HCT116 (cell line): ENCODE results near the gene HSP90AB1.

Experiments
- EGR1 ChIP-seq: IDR thresholded peaks from 2 replicates; pipeline ENCODE4 v1.6.1; 2012; ENCODE audit warnings: low read depth
- ELF1 ChIP-seq: IDR thresholded peaks from 2 replicates; pipeline ENCODE4 v1.6.1; 2012; ENCODE audit warnings: low read depth, borderline replicate concordance
- EZH2 ChIP-seq: fragments of 200-600 bp; sonication (generic); IDR thresholded peaks from 2 replicates; pipeline ENCODE4 v1.6.1; 2017; ENCODE audit warnings: antibody characterized with exemption, mixed run types
- EZH2phosphoT487 ChIP-seq: fragments of 200-600 bp; IDR thresholded peaks from 2 replicates; pipeline ENCODE4 v1.6.1; 2018; ENCODE audit warnings: antibody characterized with exemption, borderline replicate concordance
- POLR2A ChIP-seq: IDR thresholded peaks from 2 replicates; pipeline ENCODE4 v1.7.0; 2011; ENCODE audit warnings: borderline replicate concordance; ENCODE audit not compliant: insufficient read depth, insufficient read length; ENCODE audit errors: extremely low read depth
- POLR2AphosphoS5 ChIP-seq: IDR thresholded peaks from 2 replicates; pipeline ENCODE4 v1.6.1; 2011; ENCODE audit warnings: mild to moderate bottlenecking, low read depth, low read length, moderate library complexity
- RAD21 ChIP-seq: IDR thresholded peaks from 2 replicates; pipeline ENCODE4 v1.6.1; 2012; ENCODE audit warnings: low read depth, mild to moderate bottlenecking
- SIN3A ChIP-seq: IDR thresholded peaks from 2 replicates; pipeline ENCODE4 v1.6.1; 2012; ENCODE audit warnings: low read depth
- SP1 ChIP-seq: IDR thresholded peaks from 2 replicates; pipeline ENCODE4 v1.6.1; 2012; ENCODE audit warnings: low read depth
- TCF7L2 ChIP-seq: IDR thresholded peaks from 2 replicates; pipeline ENCODE4 v1.7.0; 2011; ENCODE audit warnings: borderline replicate concordance, inconsistent platforms; ENCODE audit not compliant: insufficient read depth, insufficient read length; ENCODE audit errors: extremely low read depth
- ZFX ChIP-seq: fragments of 450-650 bp; IDR thresholded peaks from 2 replicates; pipeline ENCODE4 v1.6.1; 2017
- TF ChIP-seq, protein P1 (sequence below), 3 experiments: fragments of 200-600 bp in 1 of 3; sonication (generic) in 1 of 3; IDR thresholded peaks in 2 of 3; conservative IDR thresholded peaks in 1 of 3; 2 replicates each; pipeline ENCODE4 v1.5.1; 2012 to 2017; ENCODE audit warnings: low read depth in 2 of 3, low read length in 2 of 3, antibody characterized with exemption in 1 of 3, borderline replicate concordance in 1 of 3, control low read depth in 1 of 3, mild to moderate bottlenecking in 1 of 3, mixed read lengths in 1 of 3, mixed run types in 1 of 3, moderate library complexity in 1 of 3; ENCODE audit not compliant: insufficient read depth in 1 of 3
- TF ChIP-seq, protein P2 (sequence below): IDR thresholded peaks from 2 replicates; pipeline ENCODE4 v1.6.1; 2011; ENCODE audit warnings: mild to moderate bottlenecking, low read length, moderate library complexity; ENCODE audit not compliant: insufficient replicate concordance; ENCODE audit errors: extremely low read depth
- TF ChIP-seq, protein P3 (sequence below): IDR thresholded peaks from 2 replicates; pipeline ENCODE4 v1.6.1; 2012; ENCODE audit warnings: low read depth

DNA sequence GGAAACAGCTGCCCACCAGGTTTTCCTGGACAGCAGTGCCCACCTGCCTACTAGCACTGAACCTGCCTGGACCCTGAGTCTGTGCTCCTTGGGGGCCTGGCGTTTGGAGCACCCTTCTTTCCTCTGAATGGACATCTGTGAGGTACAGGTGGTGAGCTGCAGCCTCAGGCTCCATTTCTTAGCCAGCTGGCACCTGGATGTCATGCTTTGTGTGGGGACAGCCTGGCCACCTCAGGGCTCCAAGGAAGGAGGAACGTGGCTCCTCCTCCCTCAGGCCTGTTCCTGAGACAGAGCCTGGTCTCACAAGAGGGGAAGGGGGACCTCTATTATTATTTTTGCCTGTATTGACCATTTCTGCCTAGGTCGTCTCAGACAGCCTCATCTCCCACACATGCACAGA is 31.4 kb downstream of the HSP90AB1 start:
- TF ChIP-seq EZH2 (no peak), POLR2A (no peak), EGR1 (no peak), POLR2AphosphoS5 (no peak), RAD21 (no peak), ELF1 (no peak), SIN3A (no peak), ZFX (no peak), TCF7L2 (no peak), SP1 (no peak), EZH2phosphoT487 (no peak)
- TF ChIP-seq, protein P1, sequence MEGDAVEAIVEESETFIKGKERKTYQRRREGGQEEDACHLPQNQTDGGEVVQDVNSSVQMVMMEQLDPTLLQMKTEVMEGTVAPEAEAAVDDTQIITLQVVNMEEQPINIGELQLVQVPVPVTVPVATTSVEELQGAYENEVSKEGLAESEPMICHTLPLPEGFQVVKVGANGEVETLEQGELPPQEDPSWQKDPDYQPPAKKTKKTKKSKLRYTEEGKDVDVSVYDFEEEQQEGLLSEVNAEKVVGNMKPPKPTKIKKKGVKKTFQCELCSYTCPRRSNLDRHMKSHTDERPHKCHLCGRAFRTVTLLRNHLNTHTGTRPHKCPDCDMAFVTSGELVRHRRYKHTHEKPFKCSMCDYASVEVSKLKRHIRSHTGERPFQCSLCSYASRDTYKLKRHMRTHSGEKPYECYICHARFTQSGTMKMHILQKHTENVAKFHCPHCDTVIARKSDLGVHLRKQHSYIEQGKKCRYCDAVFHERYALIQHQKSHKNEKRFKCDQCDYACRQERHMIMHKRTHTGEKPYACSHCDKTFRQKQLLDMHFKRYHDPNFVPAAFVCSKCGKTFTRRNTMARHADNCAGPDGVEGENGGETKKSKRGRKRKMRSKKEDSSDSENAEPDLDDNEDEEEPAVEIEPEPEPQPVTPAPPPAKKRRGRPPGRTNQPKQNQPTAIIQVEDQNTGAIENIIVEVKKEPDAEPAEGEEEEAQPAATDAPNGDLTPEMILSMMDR (IDR thresholded peaks at IDR 0.05 in 2 of 3, conservative IDR thresholded peaks at IDR 0.05 in 1 of 3; ENCODE audit: borderline replicate concordance in 1 of 3, insufficient read depth in 1 of 3, low read depth in 2 of 3, low read length in 2 of 3), result no peak
- TF ChIP-seq, protein P2, sequence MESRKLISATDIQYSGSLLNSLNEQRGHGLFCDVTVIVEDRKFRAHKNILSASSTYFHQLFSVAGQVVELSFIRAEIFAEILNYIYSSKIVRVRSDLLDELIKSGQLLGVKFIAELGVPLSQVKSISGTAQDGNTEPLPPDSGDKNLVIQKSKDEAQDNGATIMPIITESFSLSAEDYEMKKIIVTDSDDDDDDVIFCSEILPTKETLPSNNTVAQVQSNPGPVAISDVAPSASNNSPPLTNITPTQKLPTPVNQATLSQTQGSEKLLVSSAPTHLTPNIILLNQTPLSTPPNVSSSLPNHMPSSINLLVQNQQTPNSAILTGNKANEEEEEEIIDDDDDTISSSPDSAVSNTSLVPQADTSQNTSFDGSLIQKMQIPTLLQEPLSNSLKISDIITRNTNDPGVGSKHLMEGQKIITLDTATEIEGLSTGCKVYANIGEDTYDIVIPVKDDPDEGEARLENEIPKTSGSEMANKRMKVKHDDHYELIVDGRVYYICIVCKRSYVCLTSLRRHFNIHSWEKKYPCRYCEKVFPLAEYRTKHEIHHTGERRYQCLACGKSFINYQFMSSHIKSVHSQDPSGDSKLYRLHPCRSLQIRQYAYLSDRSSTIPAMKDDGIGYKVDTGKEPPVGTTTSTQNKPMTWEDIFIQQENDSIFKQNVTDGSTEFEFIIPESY, result no peak
- TF ChIP-seq, protein P3, sequence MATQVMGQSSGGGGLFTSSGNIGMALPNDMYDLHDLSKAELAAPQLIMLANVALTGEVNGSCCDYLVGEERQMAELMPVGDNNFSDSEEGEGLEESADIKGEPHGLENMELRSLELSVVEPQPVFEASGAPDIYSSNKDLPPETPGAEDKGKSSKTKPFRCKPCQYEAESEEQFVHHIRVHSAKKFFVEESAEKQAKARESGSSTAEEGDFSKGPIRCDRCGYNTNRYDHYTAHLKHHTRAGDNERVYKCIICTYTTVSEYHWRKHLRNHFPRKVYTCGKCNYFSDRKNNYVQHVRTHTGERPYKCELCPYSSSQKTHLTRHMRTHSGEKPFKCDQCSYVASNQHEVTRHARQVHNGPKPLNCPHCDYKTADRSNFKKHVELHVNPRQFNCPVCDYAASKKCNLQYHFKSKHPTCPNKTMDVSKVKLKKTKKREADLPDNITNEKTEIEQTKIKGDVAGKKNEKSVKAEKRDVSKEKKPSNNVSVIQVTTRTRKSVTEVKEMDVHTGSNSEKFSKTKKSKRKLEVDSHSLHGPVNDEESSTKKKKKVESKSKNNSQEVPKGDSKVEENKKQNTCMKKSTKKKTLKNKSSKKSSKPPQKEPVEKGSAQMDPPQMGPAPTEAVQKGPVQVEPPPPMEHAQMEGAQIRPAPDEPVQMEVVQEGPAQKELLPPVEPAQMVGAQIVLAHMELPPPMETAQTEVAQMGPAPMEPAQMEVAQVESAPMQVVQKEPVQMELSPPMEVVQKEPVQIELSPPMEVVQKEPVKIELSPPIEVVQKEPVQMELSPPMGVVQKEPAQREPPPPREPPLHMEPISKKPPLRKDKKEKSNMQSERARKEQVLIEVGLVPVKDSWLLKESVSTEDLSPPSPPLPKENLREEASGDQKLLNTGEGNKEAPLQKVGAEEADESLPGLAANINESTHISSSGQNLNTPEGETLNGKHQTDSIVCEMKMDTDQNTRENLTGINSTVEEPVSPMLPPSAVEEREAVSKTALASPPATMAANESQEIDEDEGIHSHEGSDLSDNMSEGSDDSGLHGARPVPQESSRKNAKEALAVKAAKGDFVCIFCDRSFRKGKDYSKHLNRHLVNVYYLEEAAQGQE, result no peak
